ENCODE measurements around the gene HAS3.
"Not testable (repeated sequence)": the region's sequence is repeated elsewhere in the genome, so short reads cannot be mapped to it uniquely, and the experiment has no call there.

The HAS3 gene

GRCh38 chr16:69105501-69106361, at the start of gene HAS3:
Gene HAS3 (plus strand): TSS chr16:69105653. CDS start chr16:69109396, 3,743 bp downstream.
- no peak for DNase-seq (ENCODE audit: extremely low read depth in 1 of 2, low read depth in 1 of 2)

DNA sequence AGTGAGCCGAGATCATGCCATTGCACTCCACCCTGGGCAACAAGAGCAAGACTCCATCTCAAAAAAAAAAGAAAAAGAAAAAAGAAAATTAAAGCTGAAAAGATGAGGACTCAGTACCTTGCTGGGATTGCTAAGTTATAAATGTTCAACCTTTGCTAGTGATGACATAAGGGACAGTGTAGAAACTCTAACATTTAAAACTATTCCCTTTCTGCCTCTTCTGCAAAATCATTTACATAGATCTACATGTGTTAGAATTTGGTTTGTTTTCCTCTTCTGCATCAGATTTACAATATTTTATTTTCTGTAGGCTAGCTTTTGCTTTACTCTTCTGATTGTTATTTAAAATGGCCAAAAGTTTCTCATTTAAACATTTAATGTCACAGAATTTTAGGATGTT, 49.5 kb upstream of the HAS3 start:
- DNase-seq (ENCODE audit: extremely low read depth in 1 of 2, low read depth in 1 of 2): no peak

DNA sequence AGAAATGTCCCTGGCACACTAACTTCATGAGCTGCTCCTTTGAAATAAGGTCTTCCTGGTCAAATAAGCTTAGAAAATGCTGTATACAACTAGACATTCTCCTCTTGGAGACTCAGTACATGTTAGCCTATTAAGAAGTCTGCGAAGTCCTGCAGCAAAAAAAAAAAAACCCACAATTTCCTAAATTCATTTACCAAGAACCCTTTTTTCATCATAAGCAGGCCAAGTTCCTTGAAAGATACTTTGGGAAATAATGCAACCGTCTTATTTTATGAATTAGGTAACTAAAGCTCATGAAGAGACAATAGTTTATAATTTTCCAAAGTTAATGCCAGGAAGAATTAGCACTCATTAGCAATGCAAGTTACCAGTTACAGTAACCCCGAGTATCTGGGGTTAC, 49.0 kb upstream of the HAS3 start:
- DNase-seq (ENCODE audit: extremely low read depth in 1 of 2, low read depth in 1 of 2): no peak

DNA sequence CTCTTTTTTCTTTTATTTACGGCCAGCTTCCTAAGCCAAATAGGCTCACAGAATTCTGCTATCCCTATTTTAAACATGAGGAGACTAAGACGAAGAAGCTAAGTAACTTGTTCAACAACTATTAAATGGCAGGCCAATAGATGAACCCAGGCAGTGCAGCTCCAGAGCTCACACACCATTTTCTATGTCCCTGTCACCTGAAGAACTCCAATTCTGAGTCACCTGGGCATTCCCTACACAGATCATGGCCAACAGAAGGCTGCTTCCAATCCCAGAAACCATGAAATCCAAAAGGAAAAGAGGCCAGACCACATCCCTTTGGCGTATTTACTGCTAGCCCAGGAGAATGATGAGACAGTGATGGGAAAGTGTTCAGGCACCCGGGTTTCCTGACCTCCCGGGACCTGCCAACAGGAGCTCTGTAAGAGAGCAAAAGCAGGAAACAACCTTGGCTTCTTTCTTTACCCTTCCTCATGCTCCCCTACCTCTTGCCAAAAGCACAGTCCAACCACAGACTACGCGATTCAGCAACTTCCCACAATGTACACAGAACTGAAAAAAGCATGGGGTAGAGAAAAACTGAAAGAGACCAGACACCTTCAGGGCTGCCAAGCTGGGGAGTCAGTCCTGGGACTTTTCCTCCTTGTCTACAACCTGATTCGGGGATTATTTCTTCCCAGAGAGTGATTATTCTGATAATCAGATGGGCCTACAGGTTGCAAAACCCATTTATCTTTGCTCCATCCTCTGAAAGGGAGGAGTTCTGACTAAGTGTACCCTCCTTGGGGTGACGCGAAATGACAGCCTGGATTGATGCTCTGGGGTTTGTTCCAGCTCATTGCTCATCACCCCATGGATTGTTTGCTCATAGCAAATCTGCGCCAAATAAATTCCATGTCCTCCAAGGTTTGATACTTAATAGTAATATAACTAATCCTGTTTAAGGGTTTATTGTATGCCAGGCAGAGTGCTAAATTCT, 47.8 kb upstream of the HAS3 start:
- DNase-seq (ENCODE audit: extremely low read depth in 1 of 2, low read depth in 1 of 2): no peak

DNA sequence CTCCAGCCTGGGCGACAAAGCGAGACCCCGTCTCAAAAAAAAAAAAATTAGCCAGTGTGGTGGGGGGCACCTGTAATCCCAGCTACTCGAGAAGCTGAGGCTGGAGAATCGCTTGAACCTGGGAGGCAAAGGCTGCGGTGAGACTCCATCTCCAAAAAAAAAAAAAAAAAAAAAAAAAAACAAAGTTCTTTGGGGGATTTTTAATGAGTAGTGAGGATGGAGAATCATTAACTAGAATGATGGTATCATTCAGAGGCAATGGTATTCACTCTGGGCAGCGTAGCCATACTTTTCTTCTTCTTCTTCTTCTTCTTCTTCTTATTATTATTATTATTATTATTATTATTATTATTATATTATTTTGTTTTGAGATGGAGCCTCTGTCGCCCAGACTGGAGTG, 42.0 kb upstream of the HAS3 start:
- DNase-seq (ENCODE audit: extremely low read depth in 1 of 2, low read depth in 1 of 2): not testable (repeated sequence)

- no peak for DNase-seq (ENCODE audit: extremely low read depth in 1 of 2, low read depth in 1 of 2)
Observed at GRCh38 chr16:69064124-69064763, 41.2 kb upstream of the HAS3 start.

DNA sequence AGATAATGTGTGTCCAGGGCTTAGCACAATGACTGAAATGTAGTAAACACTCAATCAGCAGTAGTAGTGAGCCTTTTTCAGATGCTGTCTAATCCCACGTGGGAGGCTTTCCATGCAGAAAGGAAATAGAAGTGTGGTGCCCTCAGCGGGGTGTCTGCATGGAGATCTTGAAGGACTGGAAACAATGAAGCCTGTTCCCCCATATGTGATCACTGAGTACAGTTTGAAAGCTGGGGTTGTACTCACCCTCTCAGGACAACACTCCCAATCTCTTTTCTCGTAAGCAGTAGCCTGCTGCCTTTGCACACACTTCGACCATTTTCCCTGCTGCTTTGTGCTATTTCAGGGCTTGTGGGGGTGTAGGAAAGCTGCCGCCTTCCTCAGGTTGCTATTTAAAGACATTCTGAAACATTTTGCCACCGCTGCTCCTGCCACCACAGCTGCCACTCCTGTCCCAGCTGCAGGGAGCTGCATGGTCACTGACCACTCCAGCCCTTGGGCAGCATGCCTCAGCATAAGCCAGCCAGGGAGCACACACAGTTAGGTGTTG, 40.6 kb upstream of the HAS3 start:
- DNase-seq (ENCODE audit: extremely low read depth in 1 of 2, low read depth in 1 of 2): no peak

- no peak for DNase-seq (ENCODE audit: extremely low read depth in 1 of 2, low read depth in 1 of 2)
Observed at GRCh38 chr16:69069504-69069903, 35.9 kb upstream of the HAS3 start.

- DNase-seq (ENCODE audit: extremely low read depth in 1 of 2, low read depth in 1 of 2): no peak
Observed at GRCh38 chr16:69071036-69071435, 34.4 kb upstream of the HAS3 start.

DNA sequence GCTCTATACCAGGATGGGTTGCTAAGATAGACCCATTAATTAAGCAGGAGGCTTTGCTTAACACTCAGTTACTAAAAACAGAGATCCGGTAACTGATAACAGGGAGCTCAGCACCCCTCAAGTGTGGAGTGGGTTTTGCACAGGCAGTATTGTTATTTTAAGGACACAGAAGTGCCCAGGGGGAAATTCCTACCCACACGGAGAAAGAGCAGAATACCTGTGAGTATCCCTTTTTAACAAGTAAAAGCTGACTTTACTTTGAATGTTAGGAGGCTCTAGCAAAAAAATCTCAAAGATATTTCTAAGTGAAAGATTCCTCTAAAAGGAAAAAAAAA, 32.8 kb upstream of the HAS3 start:
- no peak for DNase-seq (ENCODE audit: extremely low read depth in 1 of 2, low read depth in 1 of 2)

GRCh38 chr16:69073181-69073702, 32.2 kb upstream of the HAS3 start:
- no peak for DNase-seq (ENCODE audit: extremely low read depth in 1 of 2, low read depth in 1 of 2)

GRCh38 chr16:69077251-69077650, 28.2 kb upstream of the HAS3 start:
- DNase-seq (ENCODE audit: extremely low read depth in 1 of 2, low read depth in 1 of 2): no peak

GRCh38 chr16:69078073-69078472, 27.4 kb upstream of the HAS3 start:
- DNase-seq (ENCODE audit: extremely low read depth in 1 of 2, low read depth in 1 of 2): no peak

- no peak for DNase-seq (ENCODE audit: extremely low read depth in 1 of 2, low read depth in 1 of 2)
Observed at GRCh38 chr16:69079697-69080096, 25.8 kb upstream of the HAS3 start.

DNA sequence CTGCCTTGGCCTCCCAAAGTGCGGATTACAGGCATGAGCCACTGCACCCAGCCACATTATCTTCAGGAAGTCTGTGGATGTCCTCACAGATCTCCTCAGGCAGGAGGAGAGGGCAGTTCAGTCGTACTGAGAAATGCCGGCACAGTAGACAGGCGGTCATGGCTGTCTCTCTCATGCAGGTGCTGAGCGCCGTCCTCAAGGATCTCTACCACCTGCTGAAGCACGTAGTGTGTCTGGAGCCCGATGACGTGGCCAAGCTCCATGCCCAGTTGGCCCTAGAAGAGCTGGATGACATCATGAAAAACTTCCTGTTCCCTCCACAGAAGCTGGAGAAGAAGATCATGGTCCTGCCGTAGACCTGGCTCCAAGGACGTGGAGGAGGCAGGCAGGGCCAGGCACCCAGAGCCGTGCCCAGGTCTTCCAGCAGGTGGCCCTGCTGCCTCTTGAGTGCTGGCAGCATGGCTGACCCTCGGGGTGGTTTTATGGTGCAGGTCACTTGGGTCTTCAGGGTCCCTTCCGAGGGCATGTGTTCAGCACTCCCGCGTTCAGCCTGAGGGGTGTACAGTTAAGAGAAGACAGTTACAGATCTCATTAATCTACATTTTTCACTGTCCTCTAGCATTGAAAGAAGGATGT, 22.0 kb upstream of the HAS3 start:
- DNase-seq (ENCODE audit: extremely low read depth in 1 of 2, low read depth in 1 of 2): no peak

DNA sequence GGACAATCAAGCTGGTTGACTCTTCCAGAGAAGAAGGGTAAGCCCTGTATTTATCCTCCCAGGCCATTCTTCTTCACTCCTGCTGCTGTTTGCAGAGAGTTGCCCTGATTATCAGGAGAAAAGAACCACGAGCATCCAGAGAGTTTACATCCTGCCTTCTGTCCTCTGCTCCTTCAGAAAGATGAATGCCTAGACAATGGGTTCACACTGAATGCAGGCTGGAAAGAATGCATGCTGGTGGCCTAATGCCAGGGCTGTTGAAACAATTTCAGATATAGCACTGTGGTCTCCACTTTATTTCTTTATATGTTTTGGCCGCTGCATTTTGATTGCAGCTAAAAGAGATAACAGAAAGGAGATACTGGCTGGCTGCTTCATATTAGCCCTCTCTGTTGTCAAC, 21.2 kb upstream of the HAS3 start:
- DNase-seq (ENCODE audit: extremely low read depth in 1 of 2, low read depth in 1 of 2): no peak

- DNase-seq (ENCODE audit: extremely low read depth in 1 of 2, low read depth in 1 of 2): no peak
Observed at GRCh38 chr16:69085032-69085695, 20.3 kb upstream of the HAS3 start.

GRCh38 chr16:69087161-69087581, 18.3 kb upstream of the HAS3 start:
- no peak for DNase-seq (ENCODE audit: extremely low read depth in 1 of 2, low read depth in 1 of 2)

DNA sequence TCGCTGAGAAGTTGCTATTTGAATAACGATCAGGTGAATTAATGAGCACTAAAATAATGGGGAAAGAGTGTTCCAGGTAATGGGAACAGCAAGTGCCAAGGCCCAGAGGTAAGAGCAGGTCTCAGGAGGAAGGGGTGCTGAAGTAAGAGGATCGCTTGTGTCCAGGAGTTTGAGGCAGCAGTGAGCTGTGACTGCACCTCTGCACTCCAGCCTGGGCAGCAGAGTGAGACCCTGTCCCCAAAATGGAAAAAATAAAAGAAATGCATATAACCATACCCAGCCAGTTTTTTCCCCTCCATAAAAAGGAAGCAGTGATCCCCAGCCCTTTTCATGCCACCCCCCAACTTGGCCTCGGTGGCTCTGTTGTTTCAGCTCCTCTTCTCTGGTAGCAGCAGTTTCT, 16.8 kb upstream of the HAS3 start:
- no peak for DNase-seq (ENCODE audit: extremely low read depth in 1 of 2, low read depth in 1 of 2)
